BE2C (cell line): Measurements from ENCODE around the gene DOK7.

Experiments
- DNase-seq: peaks from one replicate; pipeline ENCODE4 v3.0.0-alpha.2; 2020
- H3K27me3 ChIP-seq: fragments of 250-450 bp; sonication (Bioruptor Pico); 2 replicates; pipeline ENCODE4 v1.5.1; 2020; ENCODE audit warnings: mild to moderate bottlenecking
- H3K36me3 ChIP-seq: fragments of 250-450 bp; sonication (Bioruptor Pico); 2 replicates; pipeline ENCODE4 v1.5.1; 2020; ENCODE audit warnings: mild to moderate bottlenecking
- H3K4me1 ChIP-seq: fragments of 250-450 bp; sonication (Bioruptor Pico); 2 replicates; pipeline ENCODE4 v1.5.1; 2020
- H3K4me3 ChIP-seq: 2 replicates; pipeline ENCODE4 v1.5.1; 2011; ENCODE audit warnings: low read depth, low read length
- H3K9me3 ChIP-seq: fragments of 250-450 bp; sonication (Bioruptor Pico); 2 replicates; pipeline ENCODE4 v1.5.1; 2020
- TF ChIP-seq, protein P1 (sequence below): IDR thresholded peaks from 2 replicates; pipeline ENCODE4 v1.5.1; 2012; ENCODE audit warnings: mild to moderate bottlenecking, low read depth, low read length

DOK7 gene

GRCh38 chr4:3468154-3468553 is 5.0 kb downstream of the DOK7 start:
- no peaks in the 10 kb centered on the region for H3K4me1 ChIP-seq
- TF ChIP-seq, protein P1, sequence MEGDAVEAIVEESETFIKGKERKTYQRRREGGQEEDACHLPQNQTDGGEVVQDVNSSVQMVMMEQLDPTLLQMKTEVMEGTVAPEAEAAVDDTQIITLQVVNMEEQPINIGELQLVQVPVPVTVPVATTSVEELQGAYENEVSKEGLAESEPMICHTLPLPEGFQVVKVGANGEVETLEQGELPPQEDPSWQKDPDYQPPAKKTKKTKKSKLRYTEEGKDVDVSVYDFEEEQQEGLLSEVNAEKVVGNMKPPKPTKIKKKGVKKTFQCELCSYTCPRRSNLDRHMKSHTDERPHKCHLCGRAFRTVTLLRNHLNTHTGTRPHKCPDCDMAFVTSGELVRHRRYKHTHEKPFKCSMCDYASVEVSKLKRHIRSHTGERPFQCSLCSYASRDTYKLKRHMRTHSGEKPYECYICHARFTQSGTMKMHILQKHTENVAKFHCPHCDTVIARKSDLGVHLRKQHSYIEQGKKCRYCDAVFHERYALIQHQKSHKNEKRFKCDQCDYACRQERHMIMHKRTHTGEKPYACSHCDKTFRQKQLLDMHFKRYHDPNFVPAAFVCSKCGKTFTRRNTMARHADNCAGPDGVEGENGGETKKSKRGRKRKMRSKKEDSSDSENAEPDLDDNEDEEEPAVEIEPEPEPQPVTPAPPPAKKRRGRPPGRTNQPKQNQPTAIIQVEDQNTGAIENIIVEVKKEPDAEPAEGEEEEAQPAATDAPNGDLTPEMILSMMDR = no peak
- no peaks in the 10 kb centered on the region for H3K36me3 ChIP-seq
- no peaks in the 10 kb centered on the region for H3K9me3 ChIP-seq
- no peak overlapping the region for H3K4me3 ChIP-seq
- no peaks in the 10 kb centered on the region for H3K27me3 ChIP-seq
- no peak for DNase-seq

DNA sequence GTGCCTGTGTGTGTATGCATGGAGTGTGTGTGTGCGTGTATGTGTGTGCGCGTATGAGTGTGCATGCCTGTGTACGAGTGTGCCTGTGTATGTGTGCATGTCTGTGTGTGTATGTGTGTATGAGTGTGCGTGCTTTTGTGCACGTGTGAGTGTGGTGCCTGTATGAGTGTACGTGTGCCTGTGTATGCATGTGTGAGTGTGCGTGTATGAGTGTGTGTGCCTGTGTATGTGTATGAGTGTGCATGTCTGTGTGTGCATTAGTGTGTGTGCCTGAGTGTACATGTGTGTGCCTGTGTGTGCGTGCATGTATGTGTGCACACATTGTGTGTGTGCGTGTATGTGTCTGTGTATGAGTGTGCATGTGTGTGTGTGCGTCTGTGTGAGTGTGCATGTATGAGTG is 5.7 kb downstream of the DOK7 start:
- no peaks in the 10 kb centered on the region for H3K27me3 ChIP-seq
- no peaks in the 10 kb centered on the region for H3K4me1 ChIP-seq
- no peaks in the 10 kb centered on the region for H3K9me3 ChIP-seq
- no peaks in the 10 kb centered on the region for H3K36me3 ChIP-seq
- TF ChIP-seq, protein P1 = no peak
- DNase-seq = no peak
- H3K4me3 ChIP-seq = no peak overlapping the region

DNA sequence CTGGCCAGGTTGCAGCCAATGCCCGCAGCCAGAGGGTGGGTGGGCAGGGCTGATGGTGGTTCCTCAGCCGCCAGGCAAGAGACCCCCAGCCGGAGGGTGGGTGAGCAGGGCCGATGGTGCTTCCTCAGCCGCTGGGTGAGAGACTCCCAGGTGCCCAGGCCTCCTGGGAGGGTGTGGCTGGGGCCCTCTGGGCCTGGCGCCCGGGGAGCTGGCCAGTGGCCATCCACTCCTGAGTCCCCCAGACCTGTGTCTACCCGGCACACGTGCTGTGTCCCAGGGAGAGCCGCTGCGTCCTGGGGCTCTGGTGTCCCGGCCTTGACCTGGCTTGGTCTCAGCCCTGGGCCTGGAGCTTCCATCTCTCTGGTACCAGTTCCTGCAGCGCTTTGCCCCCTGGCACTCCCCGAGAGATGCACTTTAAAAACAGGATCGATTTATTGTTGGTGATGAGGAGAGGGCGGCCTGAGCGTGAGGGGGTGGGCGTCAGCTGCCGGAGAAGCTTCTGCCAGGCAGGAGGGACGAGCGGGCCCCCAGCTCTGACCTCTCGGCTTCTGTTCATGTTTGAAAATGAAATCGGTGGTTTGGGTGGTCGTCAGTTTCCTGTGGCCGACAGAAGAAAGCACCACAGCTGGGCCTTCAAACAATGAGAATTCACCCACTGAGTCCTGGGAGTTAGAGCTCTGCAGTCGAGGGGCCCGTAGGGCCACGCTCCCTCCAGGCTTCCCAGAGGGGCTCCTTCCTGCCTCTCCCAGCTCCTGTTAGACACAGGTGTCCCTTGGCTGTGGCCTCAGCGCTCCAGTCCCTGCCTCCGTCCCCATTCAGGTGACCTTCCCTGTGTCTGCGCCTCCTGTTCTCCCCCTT is 6.5 kb downstream of the DOK7 start:
- Histone ChIP-seq H3K4me3 (no peak overlapping the region), H3K4me1 (no peaks in the 10 kb centered on the region), H3K27me3 (no peaks in the 10 kb centered on the region), H3K36me3 (no peaks in the 10 kb centered on the region), H3K9me3 (no peaks in the 10 kb centered on the region)
- TF ChIP-seq, protein P1 = no peak
- no peak for DNase-seq

DNA sequence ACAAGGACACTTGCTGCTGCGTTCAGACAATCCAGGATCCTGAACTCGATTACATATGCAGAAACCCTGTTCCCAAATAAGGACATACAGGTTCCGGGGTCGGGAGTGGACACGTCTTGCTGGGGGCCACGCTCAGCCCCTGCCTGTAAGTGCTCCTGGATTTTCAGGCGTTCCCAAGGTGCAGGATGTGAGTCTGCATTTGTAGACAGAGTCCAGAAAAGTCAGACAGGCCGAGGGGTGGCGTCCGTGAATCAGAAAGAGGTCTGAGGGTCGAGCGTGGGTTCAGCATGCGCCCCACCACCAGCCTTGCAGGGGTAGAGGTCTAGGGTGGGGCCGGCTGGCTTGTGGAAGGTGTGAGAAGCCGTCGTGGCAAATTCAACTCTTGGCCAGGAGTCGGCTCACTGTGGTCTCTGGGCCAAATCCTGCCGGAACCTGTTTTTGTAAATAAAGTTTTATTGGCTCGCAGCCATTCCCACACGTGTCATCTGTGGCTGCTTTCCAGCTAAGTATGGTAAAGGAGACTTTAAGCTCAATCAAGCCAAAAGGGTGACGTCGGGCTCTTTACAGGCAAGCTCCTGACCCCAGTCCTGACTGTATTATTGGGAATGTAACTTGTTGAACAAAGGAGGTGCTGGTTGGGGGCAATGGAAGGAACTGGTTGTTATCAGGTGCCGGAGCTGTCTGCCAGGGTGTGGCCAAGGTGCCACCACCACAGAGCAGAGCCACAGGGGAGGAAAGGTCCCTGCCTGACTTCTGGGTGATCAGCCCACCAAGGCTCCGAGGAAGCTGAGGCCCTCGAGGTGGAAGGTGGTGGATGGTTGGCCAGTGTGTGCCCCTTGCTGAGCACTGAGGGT is 7.4 kb downstream of the DOK7 start:
- no peaks in the 10 kb centered on the region for H3K36me3 ChIP-seq
- H3K4me3 ChIP-seq = no peak overlapping the region
- TF ChIP-seq, protein P1 = no peak
- no peaks in the 10 kb centered on the region for H3K9me3 ChIP-seq
- H3K27me3 ChIP-seq = no peaks in the 10 kb centered on the region
- DNase-seq = no peak
- no peaks in the 10 kb centered on the region for H3K4me1 ChIP-seq

DNA sequence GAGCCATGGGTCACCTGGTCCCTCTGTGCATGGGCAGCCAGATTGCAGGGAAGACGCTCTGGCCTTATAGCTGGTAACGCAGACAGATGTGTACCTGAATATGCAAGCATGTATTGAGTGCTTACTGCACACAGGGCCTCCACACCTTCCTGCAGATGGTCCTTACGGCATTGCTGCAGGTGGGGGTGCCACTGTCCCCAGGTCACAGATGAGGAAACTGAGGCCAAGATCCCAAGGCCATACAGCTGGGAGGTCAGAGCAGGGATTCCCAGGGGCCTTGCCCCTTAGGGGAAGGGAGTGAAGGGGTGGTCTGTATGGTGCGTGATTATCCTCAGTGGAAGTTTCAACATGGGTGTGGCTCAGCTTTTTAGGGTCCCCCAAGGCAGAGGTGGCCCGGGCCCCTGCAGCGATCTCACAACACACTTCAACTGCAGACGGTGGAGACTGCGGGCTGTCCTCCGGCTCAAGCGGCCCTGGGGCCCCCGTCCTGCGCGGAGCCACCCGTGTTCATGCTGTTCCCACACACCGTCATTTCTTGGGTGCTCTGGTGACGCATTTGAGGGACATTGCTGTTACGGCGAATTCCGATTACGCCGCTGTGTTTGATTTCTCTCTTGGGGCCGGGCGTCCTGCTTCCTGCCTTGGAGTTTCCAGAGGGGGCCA is 8.1 kb downstream of the DOK7 start:
- Histone ChIP-seq H3K4me3 (no peak overlapping the region), H3K9me3 (no peaks in the 10 kb centered on the region), H3K36me3 (no peaks in the 10 kb centered on the region), H3K27me3 (no peaks in the 10 kb centered on the region), H3K4me1 (no peaks in the 10 kb centered on the region)
- DNase-seq = no peak
- TF ChIP-seq, protein P1 = no peak
